Measurements from ENCODE around the gene HTRA1. TPM values are rescaled to one million over a fixed set of nuclear protein-coding genes. Genes with fewer than 3 reads are reported as not detected.

HTRA1 gene
- total RNA-seq, 1 experiment from 2014 or later = 32.8 TPM

GRCh38 chr10:122474131-122474818, 12.9 kb downstream of the HTRA1 start:
- POLR2A ChIA-PET = no interaction called here
- Histone ChIP-seq H3K36me3 (ENCODE audit: control insufficient read depth, insufficient read depth, low read length) (no peaks in the 10 kb centered on the region), H3K9me3 (ENCODE audit: control insufficient read depth, insufficient read depth, low read depth, low read length) (no peaks in the 10 kb centered on the region), H3K4me1 (ENCODE audit: control insufficient read depth, insufficient read depth, low read length) (peaks cover under 1% of the 10 kb centered on the region; the same call in 1 of the 2 replicates), H3K27ac (ENCODE audit: low read length) (no peak overlapping the region), H3K4me3 (ENCODE audit: low read depth in 2 of 2, low read length in 2 of 2) (no peak overlapping the region), H3K27me3 (ENCODE audit: control insufficient read depth, insufficient read depth, low read length) (no peaks in the 10 kb centered on the region; the same call in 1 of the 2 replicates)
- DNase-seq (ENCODE audit: low read depth, low spot score) = no peak
- intact Hi-C loops (cut with micrococcal nuclease; ENCODE audit: unreplicated experiment) (no loop called here), in situ Hi-C loops (cut with HindIII; ENCODE audit: low pct_unique_long_range_greater_than_20kb, low sequenced_read_pairs) (no loop called here)
- no peak for TF ChIP-seq TCF7L2 (IDR thresholded peaks at IDR 0.05; ENCODE audit: low read depth, low read length)
- BruUV-seq (replicated peaks) = no TSS peak
- no peak for ATAC-seq
- CTCF ChIA-PET = no interaction called here

- BruUV-seq (replicated peaks) = no TSS peak
Observed at GRCh38 chr10:122475100-122475499, 13.7 kb downstream of the HTRA1 start.

More at GRCh38 chr10:122475100-122475499, 13.7 kb downstream of the HTRA1 start:
- Histone ChIP-seq H3K4me1 (ENCODE audit: control insufficient read depth, insufficient read depth, low read length) (no peaks in the 10 kb centered on the region), H3K36me3 (ENCODE audit: control insufficient read depth, insufficient read depth, low read length) (no peaks in the 10 kb centered on the region), H3K9me3 (ENCODE audit: control insufficient read depth, insufficient read depth, low read depth, low read length) (no peaks in the 10 kb centered on the region), H3K27me3 (ENCODE audit: control insufficient read depth, insufficient read depth, low read length) (no peaks in the 10 kb centered on the region; the same call in 1 of the 2 replicates), H3K27ac (ENCODE audit: low read length) (no peak overlapping the region), H3K4me3 (ENCODE audit: low read depth in 2 of 2, low read length in 2 of 2) (no peak overlapping the region)
- ChIA-PET POLR2A (no interaction called here), CTCF (no interaction called here)
- DNase-seq (ENCODE audit: low read depth, low spot score) (no peak), ATAC-seq (peak; percentile 33; the same call in 1 of the 2 replicates)
- in situ Hi-C loops (cut with HindIII; ENCODE audit: low pct_unique_long_range_greater_than_20kb, low sequenced_read_pairs) (no loop called here), intact Hi-C loops (cut with micrococcal nuclease; ENCODE audit: unreplicated experiment) (no loop called here)
- TF ChIP-seq SIN3A (IDR thresholded peaks at IDR 0.05; ENCODE audit: borderline replicate concordance, insufficient read depth, low read depth, low read length) = no peak
- TF ChIP-seq CTCF (IDR thresholded peaks at IDR 0.05) = no peak
- no peak for TF ChIP-seq REST (IDR thresholded peaks at IDR 0.05; ENCODE audit: insufficient read depth in 1 of 2, low read depth in 2 of 2, low read length in 1 of 2)
- no peak for TF ChIP-seq POLR2AphosphoS5 (IDR thresholded peaks at IDR 0.05; ENCODE audit: low read depth, low read length)
- no peak for TF ChIP-seq TCF7L2 (IDR thresholded peaks at IDR 0.05; ENCODE audit: low read depth, low read length)
